ENCODE results near the gene PIGK.
"Not testable (repeated sequence)": the region's sequence is repeated elsewhere in the genome, so short reads cannot be mapped to it uniquely, and the experiment has no call there.

The PIGK gene

DNA sequence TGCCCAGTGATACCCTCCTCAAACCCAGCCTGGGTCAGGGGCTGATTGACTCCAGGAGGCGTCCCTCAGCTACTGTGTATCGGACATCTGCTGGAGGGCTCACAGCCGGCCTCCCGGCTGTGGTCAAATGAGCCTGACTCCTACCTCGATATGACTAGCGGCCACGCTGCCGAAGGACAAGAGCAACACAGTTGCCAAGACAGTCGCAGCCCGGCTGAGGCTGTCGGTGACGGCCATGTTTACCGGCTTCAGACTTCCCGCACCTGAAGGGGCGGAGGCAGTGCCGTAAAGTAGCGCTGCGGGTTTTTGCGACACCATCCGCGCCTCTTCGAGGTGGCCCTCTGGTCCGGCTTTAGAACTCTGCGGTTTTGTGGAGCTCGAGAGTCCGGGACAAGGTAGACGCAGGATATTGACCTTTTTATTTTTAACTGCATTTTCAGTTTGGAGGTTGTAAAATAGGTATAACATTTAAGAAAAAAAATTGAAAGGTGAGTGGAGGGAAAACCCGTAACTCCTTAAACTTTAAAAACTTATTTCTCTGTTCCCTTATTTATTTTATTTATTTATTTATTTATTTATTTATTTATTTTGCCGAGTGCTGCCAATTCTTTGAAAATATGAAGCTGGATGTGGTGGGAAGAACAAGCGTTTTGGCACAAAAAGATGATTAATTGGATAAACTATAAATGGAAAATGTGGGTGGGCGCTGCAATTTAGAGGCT is at the start of gene PIGK:
PIGK (minus strand) TSS at position 265 of the 722 bp plus-strand sequence; CDS start at position 237, 28 bp downstream.
- DNase-seq = peak; percentile 95

DNA sequence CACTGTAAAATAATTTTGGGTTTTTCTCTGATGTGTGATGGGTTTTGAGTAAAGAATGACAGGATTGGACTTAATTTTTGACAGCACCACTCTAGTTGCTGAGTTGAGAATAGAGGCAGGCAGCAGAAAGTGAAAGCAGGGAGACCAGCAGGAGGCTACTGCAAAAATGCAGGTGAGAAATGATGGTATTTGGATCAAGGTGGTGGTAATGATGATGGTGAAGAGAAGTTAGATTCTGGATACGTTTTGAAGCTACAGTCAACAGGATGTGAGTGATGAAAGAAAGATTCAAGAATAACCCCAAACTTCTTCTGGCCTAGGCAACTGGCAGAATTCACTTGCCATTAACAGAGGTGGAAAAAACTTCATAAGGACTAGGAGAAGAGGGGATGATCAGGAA is 47.8 kb upstream of the PIGK start:
- DNase-seq = no peak

DNA sequence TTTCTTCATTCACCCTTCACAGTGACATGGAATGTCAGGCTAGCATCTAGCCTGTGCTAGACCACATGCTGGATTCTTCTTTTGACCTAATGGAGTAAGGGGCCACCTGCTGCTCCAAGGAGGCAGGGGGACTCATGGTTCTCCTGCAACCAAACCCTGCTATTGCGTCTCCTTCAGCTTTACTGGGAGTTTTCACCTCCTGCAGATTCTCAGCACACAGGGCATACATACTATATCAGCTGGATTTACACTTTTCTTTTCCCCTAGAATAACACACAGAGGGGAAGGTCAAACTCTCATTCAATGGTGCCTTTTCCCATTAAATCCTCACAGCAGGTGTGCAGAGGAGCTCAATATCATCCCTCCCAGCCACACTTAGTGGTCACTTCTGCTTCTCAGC is 46.0 kb upstream of the PIGK start:
- no peak for DNase-seq

DNA sequence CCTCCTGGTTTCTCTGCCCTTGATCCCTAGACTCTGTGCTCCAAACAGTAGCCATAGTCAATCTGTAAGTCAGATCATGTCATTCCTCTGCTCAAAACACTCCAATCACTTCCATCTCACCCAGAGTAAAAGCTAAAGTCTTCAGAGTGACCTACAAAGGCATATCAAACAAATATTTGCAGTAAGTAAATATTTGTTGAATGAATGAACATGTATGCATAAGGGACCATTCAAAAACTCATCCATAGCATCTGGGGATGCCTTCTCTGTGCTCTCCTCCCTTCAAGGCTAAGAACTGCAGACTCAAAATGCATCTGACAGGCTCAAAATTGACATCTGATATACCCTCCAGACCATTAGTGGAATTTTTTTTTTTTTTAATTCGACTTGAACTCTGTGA is 44.5 kb upstream of the PIGK start:
- no peak for DNase-seq

DNA sequence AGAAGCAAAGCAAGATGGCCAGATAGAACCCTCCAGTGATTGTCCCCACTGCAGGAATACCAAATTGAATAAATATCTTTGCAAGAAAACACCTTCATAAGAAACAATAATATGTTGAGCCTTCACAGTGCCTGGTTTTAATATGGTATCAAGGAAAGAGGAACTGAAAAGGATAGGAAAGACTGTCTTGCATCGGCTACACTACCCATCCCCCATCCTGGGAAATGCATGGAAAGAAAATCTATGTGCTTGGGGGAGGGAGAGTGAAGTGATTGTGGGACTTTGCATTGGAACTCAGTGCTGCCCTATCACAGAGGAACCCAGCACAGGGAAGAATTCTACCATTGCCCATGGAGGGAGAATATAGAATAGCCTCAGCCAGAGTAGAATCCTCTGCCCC is 34.0 kb upstream of the PIGK start:
- DNase-seq = no peak

DNA sequence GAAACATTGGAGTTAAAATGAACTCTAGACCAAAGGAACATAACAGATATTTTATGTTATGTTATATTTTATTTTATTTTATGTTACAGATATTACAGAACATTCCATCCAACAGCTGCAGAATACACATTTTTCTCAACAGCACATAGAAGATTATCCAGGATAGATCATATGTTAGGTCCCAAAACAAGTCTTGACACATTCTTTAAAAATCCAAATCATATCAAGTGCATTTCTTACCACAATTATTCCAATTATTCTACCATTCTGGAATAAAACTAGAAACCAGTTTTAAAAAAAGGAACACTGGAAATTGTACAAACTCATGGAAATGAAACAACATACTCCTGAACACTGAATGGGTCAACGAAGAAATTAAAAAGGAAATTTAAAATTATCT is 30.9 kb upstream of the PIGK start:
- DNase-seq = no peak

DNA sequence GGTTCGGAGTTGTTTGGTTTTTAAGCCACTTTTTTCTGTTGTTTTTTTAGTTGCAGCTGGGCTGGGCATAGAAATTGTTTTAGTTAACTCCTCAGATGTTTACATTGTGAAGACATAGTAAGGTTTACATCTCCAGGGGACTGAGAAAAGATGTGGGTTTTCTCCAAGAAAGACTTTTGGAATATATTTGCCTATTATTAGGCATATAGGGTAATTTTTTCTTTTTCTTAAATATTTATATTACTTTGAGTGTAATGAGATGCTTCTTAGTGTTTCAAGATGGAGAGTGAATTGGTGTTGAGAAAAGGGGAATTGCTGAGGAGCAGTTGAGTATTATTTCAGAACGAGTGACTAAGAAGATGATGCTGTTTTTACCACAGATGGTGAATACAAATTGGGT is 26.6 kb upstream of the PIGK start:
- no peak for DNase-seq

DNA sequence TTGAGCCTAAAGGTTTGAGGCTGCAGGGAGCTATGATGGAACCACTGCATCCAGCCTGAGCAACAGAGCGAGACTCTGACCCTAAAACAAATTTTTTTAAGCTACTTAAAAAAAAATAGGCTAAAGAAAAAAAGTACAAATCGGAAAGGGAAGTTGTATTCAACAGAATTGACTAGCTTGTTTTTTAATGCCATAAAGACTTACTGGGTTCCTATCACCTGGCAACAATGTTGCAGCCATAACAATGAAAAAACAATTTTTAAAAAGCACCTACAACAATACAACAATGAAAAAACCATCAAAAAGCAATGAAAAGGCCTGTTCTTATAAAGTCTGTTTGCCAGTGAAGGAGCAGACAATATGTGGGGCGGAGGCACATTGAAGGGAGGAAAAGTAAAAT is 20.1 kb upstream of the PIGK start:
- no peak for DNase-seq

DNA sequence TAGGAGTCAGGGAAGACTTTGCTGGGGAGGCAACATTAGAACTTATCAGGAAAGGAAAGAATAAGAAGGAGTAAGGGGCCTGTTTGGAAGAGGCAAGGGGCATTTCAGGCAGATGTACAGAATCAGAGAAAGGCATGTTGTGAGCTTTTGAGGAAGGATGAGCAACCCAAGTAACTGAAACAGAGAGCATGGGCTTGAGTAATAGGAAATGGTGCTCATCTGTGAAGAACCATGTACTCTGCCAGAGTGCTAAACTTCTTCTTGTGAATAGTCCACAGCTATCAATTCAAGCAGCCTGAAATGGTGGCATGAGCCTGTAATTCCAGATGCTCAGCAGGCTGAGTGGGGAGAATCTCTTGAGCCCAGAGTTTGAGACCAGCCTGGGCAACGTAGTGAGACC is 19.2 kb upstream of the PIGK start:
- no peak for DNase-seq

DNA sequence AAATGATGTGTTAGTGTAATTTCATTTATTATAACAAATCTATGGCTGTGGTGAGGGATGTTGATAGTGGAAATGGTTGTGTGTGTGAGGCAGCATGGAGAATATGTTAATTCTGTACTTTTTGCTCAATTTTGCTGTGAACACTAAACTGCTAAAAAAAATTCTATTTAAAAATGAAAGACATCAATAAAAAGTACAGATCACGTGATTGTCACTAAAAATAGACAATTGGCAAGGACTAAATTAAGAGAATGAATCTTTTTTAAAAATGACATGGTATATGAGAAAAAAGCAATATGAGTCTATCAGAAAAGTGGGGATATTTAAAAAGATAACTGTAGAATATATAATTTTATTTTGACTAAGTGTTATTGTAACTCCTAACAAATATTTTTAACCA is 15.7 kb upstream of the PIGK start:
- no peak for DNase-seq

DNA sequence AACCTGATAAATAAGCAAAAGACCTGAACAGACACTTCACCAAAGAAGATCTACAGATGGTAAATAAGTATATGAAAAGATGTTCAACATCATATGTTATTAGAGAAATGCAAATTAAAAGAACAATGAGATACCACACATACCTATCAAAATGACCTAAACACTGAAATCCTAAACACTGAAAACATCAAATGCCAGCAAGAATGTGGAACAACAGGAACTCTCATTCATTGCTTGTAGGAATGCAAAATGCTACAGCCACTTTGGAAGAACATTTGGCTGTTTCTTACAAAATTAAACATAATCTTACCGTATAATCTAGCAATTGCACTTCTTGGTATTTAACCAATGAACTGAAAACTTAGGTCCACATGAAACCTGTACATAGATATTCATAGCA is 14.9 kb upstream of the PIGK start:
- DNase-seq = no peak

DNA sequence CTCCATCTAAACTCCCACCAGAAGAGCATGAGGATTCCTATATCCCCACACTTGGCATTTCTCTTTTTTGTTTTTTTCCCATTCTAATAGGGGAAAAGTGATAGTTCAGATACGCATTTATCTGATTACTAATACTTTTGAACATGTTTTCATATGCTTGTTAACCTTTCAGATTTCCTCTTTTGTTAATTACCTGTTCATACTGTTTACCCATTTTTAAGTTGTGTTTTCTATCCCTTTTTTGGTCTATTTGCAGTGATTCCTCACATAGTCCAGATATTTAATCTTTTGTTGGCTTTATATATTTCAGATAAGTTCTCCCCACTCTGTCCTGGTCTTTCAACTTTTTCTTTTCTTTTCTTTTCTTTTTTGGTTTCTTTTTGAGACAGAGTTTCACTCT is 13.6 kb upstream of the PIGK start:
- DNase-seq = no peak

DNA sequence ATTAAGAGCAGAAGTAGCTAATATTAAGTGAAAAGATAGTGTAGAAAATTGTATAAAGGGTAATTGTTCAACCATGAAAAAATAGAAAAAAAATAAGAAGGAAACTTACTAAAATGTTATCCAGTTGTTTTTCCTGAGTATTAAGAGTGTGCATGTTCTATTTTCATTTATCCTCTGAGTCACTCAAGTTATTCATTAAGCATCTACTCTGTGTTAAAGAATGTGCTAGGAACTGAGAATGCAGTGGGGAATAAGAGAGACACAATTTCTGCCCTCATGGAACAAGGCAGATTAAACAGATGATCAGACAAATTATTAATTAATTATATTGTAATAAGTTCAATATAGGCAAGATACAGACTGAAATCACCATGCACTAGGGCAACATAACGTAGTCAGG is 10.8 kb upstream of the PIGK start:
- DNase-seq = no peak

DNA sequence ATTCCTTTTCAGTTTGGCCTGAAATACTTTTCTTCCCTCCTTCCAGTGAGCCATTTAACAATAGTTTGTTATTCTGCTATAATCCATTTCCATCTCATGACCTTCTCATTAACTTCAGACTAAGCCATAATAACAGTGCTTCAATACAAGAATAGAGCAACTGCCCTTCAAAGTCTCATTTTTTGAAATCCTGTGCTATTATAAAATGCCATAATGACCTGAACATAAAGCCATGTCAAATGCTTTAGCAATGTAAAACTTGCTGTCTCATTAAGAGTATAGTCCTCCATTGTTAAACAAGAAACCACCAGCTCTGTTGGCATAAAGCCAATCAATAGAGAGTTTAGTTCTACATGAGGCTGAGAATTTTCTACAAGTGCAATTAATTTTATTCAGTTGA is 9.6 kb upstream of the PIGK start:
- DNase-seq = no peak

DNA sequence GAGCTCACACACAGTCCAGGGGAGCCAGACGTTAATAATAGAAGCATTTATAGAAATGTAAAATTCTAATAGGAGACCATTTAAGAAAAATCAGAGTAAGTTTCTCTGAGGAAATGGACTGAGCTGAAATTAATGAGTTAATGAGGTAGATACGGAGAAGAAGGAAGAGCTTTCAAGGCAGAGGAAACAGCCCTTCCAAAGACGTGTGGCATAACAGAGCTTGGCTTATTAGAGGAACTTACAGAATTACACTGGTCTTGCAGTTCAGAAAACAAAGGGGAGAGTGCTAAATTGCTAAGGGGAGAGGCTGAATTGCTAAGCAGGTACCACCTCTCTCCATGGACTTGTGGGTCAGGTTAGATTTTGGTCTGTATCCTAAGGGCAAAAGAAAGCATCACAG is 8.2 kb upstream of the PIGK start:
- no peak for DNase-seq

DNA sequence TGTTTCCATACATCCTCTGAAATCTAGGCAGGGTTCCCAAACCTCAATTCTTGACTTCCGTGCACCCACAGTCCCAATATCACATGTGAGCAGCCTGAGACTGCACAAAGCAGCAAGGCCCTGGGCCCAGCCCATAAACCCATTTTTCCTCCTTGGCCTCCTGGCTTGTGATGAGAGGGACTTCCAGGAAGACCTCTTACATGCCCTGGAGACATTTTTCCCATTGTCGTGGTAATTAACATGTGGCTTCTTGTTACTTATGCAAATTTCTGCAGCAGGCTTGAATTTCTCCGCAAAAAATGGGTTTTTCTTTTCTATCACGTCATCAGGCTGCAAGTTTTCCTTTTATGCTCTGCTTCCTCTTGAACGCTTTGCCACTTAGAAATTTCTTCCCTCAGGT is 3.3 kb upstream of the PIGK start:
- no peak for DNase-seq

DNA sequence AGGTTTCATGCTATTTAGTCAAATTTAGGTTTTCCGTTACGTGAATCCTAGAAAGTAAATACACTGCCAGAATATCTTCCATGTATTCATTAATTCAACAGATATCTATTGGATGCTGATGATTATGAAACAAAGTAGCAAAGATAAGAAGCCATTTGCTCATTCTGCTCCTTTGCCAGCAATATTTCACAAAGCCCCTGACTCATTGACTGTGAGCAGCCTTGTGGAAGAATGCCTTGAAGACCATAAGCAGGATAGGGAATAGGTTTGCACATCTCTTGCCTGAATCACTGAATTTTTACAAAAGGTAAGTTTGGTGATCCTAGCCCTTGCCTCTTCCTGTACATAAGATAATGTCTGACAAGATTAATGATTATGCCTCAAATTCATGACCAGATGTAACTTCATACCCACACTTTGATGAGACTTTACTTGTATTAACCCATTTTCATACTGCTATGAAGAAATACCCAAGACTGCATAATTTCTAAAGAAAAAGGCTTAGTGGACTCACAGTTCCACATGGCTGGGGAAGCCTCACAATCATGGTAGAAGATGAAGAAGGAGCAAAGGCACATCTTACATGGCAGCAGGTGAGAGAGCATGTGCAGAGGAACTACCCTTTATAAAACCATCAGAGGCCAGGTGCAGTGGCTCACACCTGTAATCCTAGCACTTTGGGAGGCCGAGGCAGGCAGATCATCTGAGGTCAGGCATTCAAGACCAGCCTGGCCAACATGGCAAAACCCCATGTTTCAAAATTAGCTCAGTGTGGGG is 1.6 kb upstream of the PIGK start:
- DNase-seq = no peak

DNA sequence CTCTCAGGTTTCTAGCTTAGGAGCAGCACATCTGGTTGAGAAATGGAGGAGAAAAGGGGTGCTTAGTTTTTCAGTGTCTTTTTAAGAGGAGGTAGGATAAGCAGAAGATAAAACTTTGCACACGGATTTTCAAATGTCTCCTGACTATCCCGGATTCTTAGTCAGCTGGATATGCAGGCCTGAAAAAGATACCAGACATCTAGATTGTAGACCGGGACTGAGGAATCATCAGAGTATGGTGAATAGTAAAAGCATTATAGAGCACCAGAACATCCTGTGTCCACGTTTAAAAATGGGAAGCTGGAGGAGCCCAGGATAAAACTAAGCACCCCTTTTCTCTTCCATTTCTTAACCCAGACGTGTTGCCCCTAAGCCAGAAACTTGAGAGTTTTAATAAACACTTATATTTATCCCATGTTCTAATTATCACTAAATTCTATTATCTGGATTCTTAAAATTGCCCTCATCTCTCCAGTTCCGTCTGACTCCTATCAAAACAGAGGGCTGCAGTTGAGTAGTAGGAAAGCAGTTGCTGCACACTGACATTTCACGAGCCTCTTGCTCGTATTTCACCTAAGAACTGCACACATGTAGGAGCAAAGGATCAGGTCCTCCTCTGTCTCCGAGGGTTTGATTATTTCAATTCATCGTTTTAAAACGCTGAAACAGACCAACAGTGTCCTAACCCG is 609 bp downstream of the PIGK start:
- no peak for DNase-seq

DNA sequence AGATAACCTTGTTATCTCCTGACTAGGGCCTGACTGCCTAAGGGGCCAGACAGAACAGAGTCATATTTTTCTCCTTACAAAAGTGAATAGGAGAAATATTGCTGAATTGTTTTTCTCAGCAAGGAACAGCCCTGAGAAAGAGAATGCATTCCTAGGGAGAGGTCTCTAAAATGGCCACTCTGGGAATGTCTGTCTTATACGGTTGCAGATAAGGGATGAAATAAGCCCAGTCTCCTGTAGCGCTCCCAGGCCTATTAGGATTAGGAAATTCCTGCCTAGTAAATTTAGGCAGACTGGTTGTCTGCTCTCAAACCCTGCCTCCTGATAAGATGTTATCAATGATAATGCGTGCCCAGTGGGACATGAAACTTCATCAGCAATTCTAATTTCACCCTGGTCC is 15.2 kb downstream of the PIGK start:
- not testable (repeated sequence) for DNase-seq

DNA sequence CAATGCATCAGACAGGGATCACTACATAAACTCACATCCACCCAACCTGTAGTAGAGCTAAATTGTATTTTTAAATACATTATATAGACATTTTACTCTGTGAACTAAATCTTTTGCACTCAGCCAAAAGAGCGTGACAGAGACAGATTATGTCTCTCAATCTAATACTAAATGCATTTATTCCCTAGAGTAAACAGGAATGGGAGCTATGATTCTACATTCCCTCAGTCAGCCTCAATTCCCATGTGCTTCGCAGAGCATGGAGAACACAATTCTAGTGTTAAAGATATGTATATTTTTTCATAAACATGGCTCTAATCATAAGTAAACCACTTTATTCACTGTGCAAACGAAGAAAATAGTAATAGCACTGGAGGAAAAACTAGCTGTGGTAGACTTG is 16.5 kb downstream of the PIGK start:
- no peak for DNase-seq

DNA sequence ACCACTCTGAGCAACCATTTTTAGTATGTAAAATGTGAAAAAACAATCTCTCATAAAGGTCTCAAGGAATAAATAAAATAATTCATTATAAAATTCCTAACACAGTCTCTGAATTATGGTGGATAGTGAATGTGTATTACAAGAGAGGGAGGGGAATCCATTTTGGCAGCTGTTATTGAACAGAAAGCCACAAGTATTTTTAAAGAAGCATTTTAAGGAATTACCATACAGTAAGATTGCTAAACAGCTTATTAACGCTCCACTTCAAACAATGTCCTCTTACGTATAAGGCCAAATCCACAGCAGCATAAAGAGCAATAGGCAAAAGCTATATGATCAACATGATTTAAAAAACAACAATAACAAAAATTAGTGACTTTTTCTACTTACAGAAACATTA is 18.4 kb downstream of the PIGK start:
- no peak for DNase-seq

DNA sequence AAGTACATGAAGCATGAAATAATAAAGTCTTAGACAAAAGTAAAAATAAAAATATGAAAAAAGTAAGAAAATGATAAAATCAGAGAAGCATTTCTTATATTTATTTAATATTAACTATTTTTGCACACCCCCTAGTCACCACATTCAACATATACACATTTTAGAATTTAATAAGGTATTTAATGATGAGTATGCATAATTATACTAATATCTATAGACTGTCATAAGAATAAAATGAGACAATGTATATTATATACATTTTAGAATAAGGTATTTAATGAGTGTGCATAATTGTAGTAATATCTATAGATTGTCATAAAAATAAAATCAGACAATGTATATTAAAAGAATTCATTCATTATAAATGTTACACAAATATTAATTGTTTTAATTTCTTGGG is 18.9 kb downstream of the PIGK start:
- DNase-seq = no peak

DNA sequence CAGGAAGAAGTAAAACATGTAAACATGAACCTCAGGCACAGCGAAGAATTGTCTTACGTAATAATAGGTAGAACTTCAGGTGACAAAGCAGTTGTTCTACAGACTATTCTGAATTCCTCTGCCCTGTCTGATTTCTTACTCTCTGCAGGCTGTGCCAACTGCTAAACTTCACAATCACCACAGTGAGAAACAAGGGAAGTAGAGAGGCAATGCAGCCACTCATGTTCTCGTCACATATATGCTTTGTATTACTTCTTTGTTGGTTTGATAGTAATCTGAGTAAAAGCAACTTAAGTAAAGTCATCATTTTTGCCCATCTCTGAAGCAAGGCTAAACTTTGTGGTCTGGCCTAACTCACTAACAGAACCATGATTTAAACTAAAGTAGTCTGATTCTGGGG is 21.9 kb downstream of the PIGK start:
- DNase-seq = no peak

DNA sequence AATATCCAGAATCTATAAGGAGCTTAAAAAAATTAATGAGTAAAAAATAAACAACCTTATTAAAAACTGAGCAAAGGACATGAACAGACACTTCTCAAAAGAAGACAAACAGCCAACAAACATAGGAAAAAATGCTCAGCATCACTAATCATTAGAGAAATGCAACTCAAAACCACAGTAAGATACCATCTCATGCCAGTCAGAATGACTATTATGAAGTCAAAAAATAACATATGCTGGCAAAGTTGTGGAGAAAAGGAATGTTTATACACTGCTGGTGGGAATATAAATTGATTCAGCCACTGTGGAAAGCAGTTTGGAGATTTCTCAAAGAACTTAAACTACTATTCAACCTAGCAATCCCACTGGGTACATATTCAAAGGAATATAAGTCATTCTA is 25.3 kb downstream of the PIGK start:
- no peak for DNase-seq

All from activated effector memory CD4-positive, alpha-beta T cell treated with anti-CD3 and anti-CD28 coated beads, Interleukin-2, amount 50 U/mL, for 16 hours (primary cell).